GM19467 (cell line): ENCODE measurements around the gene WIF1.
A peak's percentile ranks its signal among the peaks of the same experiment; 100 is the strongest.

Experiments used
- ATAC-seq: cut with Tn5 transposase; IDR thresholded peaks from one replicate; pipeline ENCODE4 v1.9.1; 2021; ENCODE audit warnings: mild to moderate bottlenecking, moderate library complexity; ENCODE audit not compliant: unreplicated experiment

Gene WIF1, protein sequence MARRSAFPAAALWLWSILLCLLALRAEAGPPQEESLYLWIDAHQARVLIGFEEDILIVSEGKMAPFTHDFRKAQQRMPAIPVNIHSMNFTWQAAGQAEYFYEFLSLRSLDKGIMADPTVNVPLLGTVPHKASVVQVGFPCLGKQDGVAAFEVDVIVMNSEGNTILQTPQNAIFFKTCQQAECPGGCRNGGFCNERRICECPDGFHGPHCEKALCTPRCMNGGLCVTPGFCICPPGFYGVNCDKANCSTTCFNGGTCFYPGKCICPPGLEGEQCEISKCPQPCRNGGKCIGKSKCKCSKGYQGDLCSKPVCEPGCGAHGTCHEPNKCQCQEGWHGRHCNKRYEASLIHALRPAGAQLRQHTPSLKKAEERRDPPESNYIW

DNA sequence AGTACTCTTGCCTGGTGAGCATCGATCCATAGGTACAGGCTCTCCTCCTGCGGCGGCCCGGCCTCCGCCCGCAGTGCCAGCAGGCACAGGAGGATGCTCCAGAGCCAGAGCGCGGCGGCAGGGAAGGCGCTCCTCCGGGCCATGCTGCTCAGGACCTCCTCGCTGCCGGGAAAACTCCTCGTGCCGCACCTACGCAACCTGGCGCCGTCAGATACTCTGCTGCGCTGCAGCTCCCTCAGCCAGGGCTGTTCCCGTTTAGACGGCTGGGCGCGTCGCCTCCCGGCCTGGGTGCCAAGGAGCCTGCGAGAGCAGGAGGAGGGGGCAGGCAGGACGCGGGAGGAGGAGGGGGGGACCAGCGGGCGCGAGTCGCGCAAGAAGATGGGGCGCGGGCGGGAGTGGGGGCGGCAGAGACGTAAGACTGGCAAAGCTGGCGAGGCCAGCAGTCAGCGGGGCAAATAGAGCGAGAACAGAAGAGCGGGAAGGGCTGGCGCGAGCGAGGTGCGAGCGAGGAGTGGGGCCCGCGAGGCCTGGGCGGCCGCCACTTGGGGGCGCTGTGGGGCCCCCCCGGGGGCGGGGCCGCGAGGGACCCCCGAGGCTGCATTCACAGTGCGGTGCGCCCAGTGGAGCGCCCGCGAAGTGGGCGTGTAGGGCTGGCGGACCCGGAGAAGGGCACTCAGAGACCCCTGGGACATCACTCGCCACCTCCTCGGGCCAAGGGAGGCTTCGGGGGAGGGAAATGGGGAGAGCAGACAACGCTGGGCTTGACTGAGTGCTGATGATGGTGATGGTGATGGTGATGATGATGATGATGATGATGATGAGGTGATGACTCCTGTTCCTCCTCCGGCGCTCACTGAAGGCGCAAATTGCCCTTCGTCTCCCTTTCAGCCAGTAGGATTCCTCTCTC, at the start of gene WIF1:
Gene WIF1 (minus strand): TSS at position 257 of the 907 bp plus-strand sequence. CDS start 114 bp downstream, at position 143.
- no peak for ATAC-seq

DNA sequence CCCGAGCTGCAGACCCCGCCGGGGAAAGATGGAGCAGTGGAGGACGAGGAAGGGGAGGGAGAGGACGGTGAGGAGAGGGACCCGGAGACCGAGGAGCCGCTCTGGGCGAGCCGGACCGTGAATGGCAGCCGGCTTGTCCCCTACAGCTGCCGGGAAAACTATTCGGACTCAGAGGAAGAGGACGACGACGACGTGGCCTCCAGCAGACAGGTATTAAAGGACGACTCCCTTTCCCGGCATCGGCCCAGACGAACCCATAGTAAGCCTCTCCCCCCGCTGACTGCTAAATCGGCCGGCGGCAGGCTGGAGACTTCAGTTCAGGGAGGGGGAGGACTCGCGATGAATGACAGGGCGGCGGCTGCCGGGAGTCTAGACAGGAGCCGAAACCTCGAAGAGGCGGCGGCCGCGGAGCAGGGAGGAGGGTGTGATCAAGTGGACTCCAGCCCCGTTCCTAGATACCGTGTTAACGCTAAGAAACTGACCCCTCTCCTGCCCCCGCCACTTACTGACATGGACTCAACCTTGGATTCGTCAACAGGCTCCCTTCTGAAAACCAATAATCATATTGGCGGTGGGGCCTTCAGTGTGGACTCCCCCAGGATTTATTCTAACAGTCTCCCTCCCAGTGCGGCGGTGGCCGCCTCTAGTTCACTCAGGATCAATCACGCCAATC, 49.2 kb upstream of the WIF1 start:
- peak; percentile 44 for ATAC-seq

DNA sequence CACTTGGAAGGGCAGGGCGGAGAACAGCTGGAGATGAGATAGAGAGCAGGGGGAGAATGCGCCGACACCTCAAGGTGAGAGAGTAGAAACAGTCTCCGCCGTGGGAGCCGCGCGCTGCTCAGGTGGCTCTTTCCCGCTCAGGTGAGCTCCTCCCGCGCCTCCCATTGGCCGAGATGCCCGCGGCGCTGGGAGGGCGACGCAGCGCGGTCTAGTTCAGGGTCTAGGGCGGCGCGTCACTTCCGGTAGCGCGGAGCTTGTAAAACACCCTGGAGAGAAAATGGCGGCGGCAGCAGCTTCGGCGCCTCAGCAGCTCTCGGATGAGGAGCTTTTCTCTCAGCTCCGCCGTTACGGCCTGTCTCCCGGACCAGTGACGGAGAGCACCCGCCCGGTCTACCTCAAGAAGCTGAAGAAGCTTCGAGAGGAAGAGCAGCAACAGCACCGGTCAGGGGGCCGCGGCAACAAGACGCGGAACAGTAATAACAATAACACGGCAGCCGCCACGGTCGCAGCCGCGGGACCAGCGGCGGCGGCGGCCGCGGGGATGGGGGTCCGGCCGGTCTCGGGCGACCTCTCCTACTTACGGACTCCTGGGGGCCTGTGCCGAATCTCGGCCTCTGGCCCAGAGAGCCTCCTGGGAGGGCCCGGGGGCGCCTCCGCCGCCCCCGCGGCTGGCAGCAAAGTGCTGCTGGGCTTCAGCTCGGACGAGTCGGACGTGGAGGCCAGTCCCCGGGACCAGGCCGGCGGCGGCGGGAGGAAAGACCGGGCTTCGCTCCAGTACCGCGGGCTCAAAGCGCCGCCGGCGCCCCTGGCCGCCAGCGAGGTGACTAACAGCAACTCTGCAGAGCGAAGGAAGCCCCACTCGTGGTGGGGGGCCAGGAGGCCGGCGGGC, 48.5 kb upstream of the WIF1 start, which contains the start of gene LEMD3:
Gene LEMD3 (plus strand): TSS at position 264 of the 889 bp plus-strand sequence. CDS start 14 bp downstream, at position 278.
- peak; percentile 94 for ATAC-seq

DNA sequence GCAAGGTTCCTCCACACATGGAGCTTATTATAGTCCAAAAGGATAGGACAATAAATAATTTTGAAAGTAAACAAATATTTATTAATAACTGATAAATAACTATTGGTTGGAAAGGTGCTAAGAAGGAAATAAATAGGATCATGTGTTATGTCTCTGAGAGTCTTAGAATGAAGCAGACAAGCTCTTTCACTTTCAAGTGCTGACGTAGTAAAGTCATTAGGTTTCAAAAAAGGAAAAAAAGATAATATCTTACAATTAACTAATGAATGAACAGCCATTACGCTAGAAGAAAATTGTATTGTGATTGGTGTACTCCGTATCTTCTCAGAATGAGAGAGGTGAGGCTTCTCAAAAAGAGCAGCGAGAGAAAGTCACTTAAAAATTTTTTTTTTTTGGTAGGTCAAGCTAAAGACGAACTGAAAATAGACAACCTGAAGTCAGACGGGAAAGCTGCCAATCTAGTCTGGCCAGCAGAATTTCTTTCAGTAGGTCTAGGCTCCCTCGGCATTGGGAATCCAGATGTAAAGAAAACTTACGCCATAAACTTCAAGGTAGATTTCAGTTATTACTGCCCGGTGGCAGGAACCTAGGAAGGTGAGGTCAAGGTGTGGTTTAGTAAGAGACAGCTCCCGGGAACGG, 47.7 kb upstream of the WIF1 start:
- ATAC-seq = no peak

DNA sequence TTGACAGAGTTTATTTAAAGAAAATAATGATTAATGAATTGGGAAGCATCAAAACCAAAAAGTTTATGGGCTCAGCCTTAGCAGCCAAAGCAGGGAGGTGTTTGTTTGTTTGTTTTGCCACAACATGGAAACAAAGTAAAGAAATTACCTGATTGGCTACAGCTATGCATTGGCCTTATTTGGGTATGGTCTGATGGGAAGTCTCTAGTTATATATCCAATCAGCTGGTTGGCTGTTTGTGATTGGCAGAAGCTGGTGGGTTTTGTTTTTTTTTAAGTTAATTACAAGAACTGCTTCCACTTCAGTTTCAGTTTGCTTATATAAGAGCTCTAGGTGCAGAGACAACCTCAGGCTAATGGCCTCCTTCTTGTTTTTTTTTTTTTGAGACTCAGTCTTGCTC, 43.7 kb upstream of the WIF1 start:
- no peak for ATAC-seq

DNA sequence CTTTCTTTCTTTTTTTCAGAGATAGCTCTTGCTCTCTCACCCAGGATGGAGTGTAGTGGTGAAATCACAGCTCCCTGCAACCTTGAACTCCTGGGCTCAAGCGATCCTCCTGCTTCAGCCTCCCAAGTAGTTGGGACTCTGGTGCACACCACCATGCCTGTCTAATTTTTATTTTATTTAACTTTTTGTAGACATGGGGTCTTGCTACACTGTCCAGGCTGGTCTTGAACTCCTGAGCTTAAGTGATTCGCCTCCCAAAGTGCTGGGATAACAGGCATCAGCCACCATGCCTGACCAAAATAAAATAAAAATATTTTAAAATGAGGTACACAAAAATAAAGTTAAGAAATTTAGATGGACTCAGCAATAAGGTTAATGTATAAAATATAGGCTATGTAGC, 43.1 kb upstream of the WIF1 start:
- ATAC-seq = no peak

DNA sequence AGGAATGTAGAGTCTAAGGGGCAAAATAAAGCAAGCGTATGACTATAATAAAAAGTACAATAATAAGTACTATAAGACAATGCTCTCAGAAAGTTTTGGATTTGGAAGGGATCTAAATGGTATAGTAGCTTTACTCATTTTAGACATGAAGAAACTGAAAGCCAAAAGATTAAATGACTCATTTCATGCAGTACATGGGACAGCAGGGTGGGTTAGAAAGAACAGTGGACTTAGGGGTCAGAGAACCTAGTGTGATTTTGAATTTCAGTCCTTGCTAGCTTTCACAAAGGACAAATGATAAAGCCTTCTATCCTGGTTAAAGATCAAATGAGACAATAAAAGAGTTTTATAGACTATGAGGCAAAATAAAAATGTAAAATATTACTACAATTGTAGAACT, 41.5 kb upstream of the WIF1 start:
- ATAC-seq = no peak

DNA sequence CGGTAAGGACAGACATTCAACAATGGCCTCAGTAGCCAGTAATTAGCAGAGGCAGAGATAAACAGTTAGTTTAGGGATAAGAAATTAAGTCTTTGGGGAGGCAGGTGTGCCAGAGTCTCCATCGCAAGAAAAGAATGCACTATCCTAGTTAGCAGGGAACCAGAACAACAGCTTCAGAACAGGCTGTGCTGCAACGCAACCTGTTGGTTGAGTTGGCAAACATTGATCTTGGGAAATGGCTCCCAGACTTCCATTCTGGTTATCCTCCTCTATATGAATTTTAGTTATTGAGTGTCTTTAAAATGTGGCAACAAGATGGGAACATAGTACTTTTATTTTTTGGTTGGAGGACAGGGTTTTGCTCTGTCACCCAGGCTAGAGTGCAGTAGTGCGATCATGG, 36.0 kb upstream of the WIF1 start:
- no peak for ATAC-seq

DNA sequence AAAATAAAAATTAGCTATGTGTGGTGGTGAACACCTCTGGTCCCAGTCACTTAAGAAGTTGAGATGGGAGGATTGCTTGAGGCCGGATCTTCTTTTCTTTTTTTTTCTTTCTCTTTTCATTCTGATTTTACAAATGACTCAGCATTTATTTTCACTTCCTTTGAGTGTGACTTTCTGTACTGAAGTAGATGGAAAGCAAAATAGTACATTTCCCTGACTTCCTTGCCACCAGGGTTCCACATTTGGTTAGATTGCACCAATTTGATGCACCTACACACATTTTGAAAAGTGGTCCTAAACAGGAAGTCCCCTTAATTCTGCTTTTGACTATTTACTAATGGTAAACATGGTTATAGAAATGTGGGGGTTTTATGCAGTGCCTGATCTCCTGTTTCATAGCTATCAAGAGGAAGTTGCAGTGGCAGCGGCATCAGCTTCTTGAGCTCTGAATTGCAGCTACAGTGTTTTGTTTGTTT, 35.3 kb upstream of the WIF1 start:
- ATAC-seq = peak; percentile 87

DNA sequence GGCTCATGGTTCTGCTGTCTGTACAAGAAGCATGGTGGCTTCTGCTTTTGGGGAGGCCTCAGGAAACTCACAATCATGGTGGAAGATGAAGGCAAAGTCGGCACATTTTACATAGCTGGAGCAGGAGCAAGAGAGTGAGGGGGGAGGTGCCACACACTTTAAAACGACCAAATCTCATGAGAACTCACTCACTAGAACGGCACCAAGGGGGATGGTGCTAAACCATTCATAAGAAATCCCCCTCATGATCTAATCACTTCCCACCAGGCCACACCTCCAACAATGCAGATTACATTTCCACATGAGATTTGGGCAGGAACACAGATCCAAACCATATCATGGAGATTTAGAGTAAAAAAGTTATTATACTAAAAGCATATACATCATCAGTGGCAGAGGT, 34.7 kb upstream of the WIF1 start:
- no peak for ATAC-seq

DNA sequence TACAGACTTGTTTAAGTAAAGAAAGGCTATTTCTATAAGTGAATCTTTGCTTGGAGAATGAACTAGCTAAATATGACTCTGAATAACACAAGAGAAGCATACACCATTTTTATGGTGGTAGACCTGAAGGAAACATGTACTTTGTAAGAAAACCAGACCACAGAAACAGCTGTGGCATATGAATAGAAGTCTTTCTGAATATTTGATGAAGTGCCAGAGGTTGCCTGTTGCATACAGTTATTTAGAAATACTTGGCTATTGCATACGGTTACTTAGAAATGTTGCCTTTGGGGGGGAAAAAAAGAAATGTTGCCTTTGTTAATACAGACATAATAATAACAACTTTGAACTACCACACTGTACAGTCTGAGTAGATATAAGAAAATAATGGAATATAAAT, 31.5 kb upstream of the WIF1 start:
- no peak for ATAC-seq

DNA sequence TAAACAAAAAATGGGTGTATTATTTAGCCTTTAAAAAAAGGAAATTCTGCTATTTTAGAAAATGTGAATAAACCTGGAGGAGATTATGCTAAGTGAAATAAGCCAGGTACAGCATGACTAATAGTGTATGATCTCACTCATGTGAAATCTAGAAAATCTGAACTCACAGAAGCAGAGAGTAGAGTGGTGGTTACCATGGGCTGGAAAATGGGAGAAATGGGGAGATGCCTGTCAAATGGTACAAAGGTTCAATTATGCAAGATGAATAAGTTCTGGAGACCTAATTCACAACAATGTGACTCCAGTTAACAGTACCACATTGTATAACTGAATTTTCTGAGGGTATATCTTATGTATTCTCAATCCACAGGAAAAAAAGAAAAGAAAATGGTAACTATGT, 30.9 kb upstream of the WIF1 start:
- no peak for ATAC-seq

DNA sequence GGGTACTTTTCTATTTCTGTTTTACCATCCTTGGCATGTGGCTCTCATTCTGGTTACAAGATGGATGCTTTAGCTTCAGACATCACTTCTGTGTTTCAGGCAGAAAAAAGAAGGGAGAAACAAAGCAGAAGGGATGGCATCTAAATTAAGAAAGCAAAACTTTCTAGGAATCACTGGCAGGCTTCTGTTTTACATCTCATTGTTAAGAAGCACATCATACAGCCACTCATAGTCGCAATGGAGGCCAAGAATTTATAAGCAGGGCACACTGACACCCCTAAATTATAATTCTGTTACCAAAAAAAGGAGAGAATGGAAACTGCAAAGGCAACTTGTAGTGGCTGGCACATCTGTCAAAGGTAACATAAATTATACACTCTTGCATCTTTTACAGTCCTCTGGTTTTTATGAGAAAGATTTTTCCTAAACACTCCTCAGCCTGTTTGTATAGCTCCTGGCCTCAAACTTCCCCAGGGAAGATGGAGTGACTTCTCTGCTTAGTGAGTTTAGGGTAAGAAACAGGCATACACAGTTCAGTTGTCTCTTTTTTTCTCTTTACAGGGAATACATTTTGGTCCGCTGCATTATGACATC, 26.3 kb upstream of the WIF1 start:
- no peak for ATAC-seq

DNA sequence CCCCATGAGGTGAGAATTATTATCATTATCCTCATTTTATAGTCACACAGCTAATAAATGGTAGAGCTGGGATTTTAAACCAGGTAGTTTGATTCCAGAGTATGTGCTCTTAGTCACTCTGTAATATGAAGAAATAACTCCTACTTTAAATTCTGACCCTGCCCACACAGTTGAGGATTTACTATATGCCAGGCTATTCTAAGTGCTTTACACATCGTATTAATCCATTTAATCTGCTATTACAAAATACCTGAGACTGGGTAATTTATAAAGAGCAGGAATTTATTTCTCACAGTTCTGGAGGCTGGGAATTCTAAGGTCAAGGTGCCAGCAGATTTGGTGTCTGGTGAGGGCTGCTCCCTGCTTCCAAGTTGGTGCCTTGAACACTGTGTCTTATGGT, 19.6 kb upstream of the WIF1 start:
- ATAC-seq = no peak

DNA sequence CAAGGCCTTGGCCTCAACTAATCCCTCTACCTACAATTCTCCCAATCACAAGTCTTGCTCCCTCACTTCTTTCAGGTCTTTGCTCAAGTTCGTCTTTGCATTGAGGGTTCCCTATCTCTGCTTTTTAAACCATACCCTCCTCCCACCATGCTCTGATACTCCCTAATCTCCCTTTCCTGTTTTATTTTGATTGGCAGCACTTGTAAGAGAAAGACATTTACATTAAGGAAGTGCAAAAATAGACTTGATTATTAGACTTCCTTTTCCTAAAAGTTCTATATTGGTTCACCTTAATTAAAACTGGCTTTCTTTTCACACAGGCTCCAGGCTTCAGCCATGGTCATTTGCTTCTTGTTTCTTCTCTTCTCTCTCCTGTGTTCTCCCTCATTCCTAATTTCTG, 18.3 kb upstream of the WIF1 start:
- ATAC-seq = no peak

DNA sequence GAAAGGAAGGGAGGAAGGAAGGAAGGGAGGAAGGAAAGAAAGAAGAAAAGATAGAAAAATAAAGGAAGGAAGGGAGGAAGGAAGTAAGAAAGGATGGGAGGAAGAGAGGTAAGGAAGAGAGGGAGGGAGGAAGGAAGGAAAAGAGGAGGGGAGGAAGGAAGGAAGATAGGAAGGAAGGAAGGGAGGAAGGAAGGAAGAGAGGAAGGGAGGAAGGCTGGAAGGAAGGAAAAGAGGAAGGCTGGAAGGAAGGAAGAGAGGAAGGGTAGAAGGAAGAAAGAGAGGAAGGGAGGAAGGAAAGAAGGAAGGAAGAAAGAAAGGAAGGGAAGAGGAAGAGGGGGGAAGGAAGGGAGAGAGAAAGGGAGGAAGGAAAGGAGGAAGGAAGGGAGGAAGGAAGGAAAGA, 12.8 kb upstream of the WIF1 start:
- no peak for ATAC-seq

DNA sequence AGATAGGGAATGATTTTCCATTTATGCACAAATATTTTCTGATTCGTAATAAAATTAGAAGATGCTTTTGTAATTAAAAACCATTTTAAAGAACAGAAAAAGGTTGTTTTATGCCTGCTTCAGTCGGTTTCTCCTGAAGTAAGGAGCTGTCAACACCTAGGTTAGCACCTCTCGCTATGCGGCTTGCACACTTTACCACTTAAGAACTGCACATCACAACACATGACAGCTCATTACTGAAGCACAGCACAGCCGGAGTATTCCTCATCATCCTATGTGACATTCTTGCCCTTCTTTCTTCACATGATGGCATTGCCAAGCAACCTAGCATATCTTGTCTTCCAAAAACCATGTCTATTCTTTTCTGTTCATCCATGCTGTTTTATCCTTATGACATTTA, 5.4 kb upstream of the WIF1 start:
- ATAC-seq = no peak

DNA sequence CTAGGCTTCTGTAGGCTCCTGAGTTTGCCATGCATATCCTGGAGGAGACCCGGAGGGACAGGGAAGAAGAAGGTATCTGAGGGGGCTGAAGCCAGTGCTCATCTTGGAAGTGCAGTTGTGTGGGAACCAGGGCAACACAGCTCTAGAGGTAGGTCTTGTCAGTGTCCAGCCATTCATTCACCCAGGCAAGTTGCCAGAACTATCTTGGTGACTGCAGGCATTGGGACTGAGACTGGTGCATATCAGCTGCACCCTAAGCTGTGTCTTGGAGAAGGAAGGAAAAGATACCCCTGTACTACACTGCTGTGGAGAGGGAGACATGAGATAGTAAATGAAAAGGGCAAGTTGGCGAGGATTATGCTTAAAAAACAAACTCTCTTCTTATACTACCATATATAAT, 4.9 kb upstream of the WIF1 start:
- no peak for ATAC-seq

DNA sequence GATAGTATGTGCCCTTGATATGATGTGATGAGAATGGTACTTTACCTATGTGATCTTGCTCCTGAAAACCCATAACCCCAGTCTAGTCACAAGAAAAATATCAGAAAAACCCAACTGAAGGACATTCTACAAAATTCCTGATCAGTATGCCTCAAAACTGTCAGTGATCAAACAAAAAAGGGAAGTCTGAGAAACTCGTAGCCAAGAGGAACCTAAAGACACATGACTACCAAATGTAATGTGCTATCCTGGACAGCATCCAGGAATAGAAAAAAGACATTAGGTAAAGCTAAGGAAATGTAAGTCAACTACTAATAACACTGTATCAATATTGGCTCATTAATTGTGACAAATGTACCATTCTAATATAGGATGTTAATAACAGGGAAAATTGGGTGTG, 4.1 kb upstream of the WIF1 start:
- no peak for ATAC-seq
